HG03025 (cell line): ENCODE data around the gene DDX10.
"Not testable (repeated sequence)": the region's sequence is repeated elsewhere in the genome, so short reads cannot be mapped to it uniquely, and the experiment has no call there.

Source experiments
- ATAC-seq: cut with Tn5 transposase; IDR thresholded peaks from one replicate; pipeline ENCODE4 v1.9.1; 2021; ENCODE audit warnings: mild to moderate bottlenecking, moderate library complexity; ENCODE audit not compliant: unreplicated experiment, low FRiP score

DDX10 gene

GRCh38 chr11:108766596-108767173, 101.8 kb downstream of the DDX10 start:
- no peak for ATAC-seq

GRCh38 chr11:108768370-108768769, 103.5 kb downstream of the DDX10 start:
- ATAC-seq = no peak

- ATAC-seq = no peak
Observed at GRCh38 chr11:108768964-108769363, 104.1 kb downstream of the DDX10 start.

GRCh38 chr11:108774037-108774730, 109.3 kb downstream of the DDX10 start:
- ATAC-seq = no peak

GRCh38 chr11:108775324-108775723, 110.5 kb downstream of the DDX10 start:
- no peak for ATAC-seq

- not testable (repeated sequence) for ATAC-seq
Observed at GRCh38 chr11:108779147-108779546, 114.3 kb downstream of the DDX10 start.

GRCh38 chr11:108780119-108780518, 115.2 kb downstream of the DDX10 start:
- ATAC-seq = no peak

- no peak for ATAC-seq
Observed at GRCh38 chr11:108781946-108782345, 117.1 kb downstream of the DDX10 start.

GRCh38 chr11:108786281-108786990, 121.6 kb downstream of the DDX10 start:
- no peak for ATAC-seq

GRCh38 chr11:108787105-108787504, 122.2 kb downstream of the DDX10 start:
- ATAC-seq = no peak

GRCh38 chr11:108788565-108789199, 123.8 kb downstream of the DDX10 start:
- no peak for ATAC-seq

GRCh38 chr11:108790501-108791299, 125.8 kb downstream of the DDX10 start:
- ATAC-seq = no peak

- ATAC-seq = no peak
Observed at GRCh38 chr11:108793138-108793537, 128.3 kb downstream of the DDX10 start.

GRCh38 chr11:108793611-108794010, 128.7 kb downstream of the DDX10 start:
- ATAC-seq = no peak

GRCh38 chr11:108796551-108796950, 131.7 kb downstream of the DDX10 start:
- no peak for ATAC-seq

- no peak for ATAC-seq
Observed at GRCh38 chr11:108797578-108798100, 132.8 kb downstream of the DDX10 start.

- no peak for ATAC-seq
Observed at GRCh38 chr11:108802492-108802891, 137.6 kb downstream of the DDX10 start.

GRCh38 chr11:108803776-108804175, 138.9 kb downstream of the DDX10 start:
- ATAC-seq = no peak

- ATAC-seq = no peak
Observed at GRCh38 chr11:108804511-108804910, 139.6 kb downstream of the DDX10 start.

- no peak for ATAC-seq
Observed at GRCh38 chr11:108805030-108805429, 140.2 kb downstream of the DDX10 start.
